Measurements from ENCODE around the gene ZCCHC14. TPM values are rescaled to one million over a fixed set of nuclear protein-coding genes. Genes with fewer than 3 reads are reported as not detected.

Gene ZCCHC14
- polyA plus RNA-seq, 1 experiment, result 2.7 TPM

DNA sequence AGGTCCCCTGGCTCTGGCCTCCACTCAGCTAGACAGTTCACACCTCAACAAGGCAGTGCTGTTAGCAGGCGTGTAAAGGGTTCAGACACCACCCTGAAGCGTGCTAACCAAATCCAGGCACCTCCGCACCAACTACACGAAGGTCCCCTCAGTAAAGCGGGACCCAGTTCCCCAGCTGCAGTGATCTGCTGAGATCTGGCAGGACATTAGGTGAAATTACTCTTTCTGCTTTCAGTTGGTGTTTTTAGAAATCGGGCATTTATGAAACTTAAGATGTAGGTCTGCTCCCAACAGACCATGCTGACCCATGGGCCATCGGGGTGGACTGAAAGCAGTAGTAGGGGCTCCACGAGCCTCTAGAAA, 136.4 kb downstream of the ZCCHC14 start:
- no peak for DNase-seq (ENCODE audit: low read depth)
- ChIA-PET CTCF (interaction anchor here (1.0 to 1.1 kb wide), 2 partner anchors 11 to 33 kb away, joined by 3 read pairs; no protein-coding TSS in a partner anchor), POLR2A (no interaction called here)
- no peak overlapping the region for H3K4me3 ChIP-seq (ENCODE audit: low read depth, low read length)
- TF ChIP-seq, protein P1, sequence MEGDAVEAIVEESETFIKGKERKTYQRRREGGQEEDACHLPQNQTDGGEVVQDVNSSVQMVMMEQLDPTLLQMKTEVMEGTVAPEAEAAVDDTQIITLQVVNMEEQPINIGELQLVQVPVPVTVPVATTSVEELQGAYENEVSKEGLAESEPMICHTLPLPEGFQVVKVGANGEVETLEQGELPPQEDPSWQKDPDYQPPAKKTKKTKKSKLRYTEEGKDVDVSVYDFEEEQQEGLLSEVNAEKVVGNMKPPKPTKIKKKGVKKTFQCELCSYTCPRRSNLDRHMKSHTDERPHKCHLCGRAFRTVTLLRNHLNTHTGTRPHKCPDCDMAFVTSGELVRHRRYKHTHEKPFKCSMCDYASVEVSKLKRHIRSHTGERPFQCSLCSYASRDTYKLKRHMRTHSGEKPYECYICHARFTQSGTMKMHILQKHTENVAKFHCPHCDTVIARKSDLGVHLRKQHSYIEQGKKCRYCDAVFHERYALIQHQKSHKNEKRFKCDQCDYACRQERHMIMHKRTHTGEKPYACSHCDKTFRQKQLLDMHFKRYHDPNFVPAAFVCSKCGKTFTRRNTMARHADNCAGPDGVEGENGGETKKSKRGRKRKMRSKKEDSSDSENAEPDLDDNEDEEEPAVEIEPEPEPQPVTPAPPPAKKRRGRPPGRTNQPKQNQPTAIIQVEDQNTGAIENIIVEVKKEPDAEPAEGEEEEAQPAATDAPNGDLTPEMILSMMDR (IDR thresholded peaks at IDR 0.05; ENCODE audit: insufficient read depth, low read depth, low read length), result no peak
- H3K27me3 ChIP-seq (ENCODE audit: control insufficient read depth, insufficient read depth, low read length), result no peaks in the 10 kb centered on the region
- peaks cover 22% of the 10 kb centered on the region for H3K36me3 ChIP-seq (ENCODE audit: control insufficient read depth, insufficient read depth, low read length)

Other genes with a start within 250 kb of the ZCCHC14 start
- 5.2 and 7.8 TPM in 2 replicates for gene C16orf95, start 175.6 kb downstream of the ZCCHC14 start, polyA plus RNA-seq (2011; rRNA removed)
- gene FBXO31, start 109.2 kb downstream of the ZCCHC14 start, polyA plus RNA-seq (2011; rRNA removed), result 16.7 and 24.8 TPM in 2 replicates
- 29.0 and 50.7 TPM in 2 replicates for gene MAP1LC3B, start 100.7 kb downstream of the ZCCHC14 start, polyA plus RNA-seq (2011; rRNA removed)
- not detected in 2 replicates for gene JPH3, start 109.5 kb upstream of the ZCCHC14 start, polyA plus RNA-seq (2011; rRNA removed)

Measured in BJ (cell line).